K562 (cell line): Measurements from ENCODE around the gene GADL1. TPM values are rescaled to one million over a fixed set of nuclear protein-coding genes. Genes with fewer than 3 reads are reported as not detected.

Experiments
- ATAC-seq: fragments of 200-7000 bp; cut with Tn5 transposase; 3 replicates; pipeline ENCODE4 v1.9.1; 2020; ENCODE audit warnings: moderate library complexity
- BruUV-seq: library from RNA; stranded (reverse); fragments of 400-500 nt; replicated peaks from 2 replicates; lab custom pipeline; 2021; lab: Mats Ljungman, UMichigan
- CTCF ChIA-PET: fragments of 300-600 bp; formaldehyde crosslinking; extraction: SDS; loops from one replicate; lab custom pipeline; 2021; ENCODE audit warnings: low intra/inter-chr PET ratio; lab: Yijun Ruan, JAX
- POLR2A ChIA-PET: fragments of 300-600, 350-650 bp; sonication (Branson Sonifier 250); formaldehyde crosslinking; extraction: SDS; loops from one replicate; lab custom pipeline; 2021; ENCODE audit warnings: antibody characterized with exemption, inconsistent platforms; lab: Yijun Ruan, JAX
- DNase-seq, 4 experiments: peaks; one replicate each; pipeline versions ENCODE4 v3.0.0 to v3.0.0-alpha.2; 2011 to 2018; ENCODE audit warnings: low spot score in 3 of 4, mixed read lengths in 3 of 4; ENCODE audit errors: extremely low read depth in 1 of 4
- FAIRE-seq: peaks from 2 replicates; lab custom pipeline; 2011; peaks lifted over from hg19 to GRCh38; lab: Jason Lieb, UNC
- H2AFZ ChIP-seq: 2 replicates; pipeline ENCODE4 v1.6.0; 2011; ENCODE audit warnings: low read depth, low read length, control low read depth, inconsistent platforms
- H3K27ac ChIP-seq: fragments of 200-600 bp; 3 replicates; pipeline ENCODE4 v1.8.0; 2011; ENCODE audit warnings: low read depth, mild to moderate bottlenecking, control low read depth, inconsistent platforms, low read length, moderate library complexity, mixed read lengths; ENCODE audit errors: extremely low read depth
- H3K27me3 ChIP-seq, 2 experiments: fragments of 300-600 bp in 1 of 2; 2 replicates in 1 of 2; 3 replicates in 1 of 2; pipeline versions ENCODE4 v1.6.0 to v1.8.0; 2011; ENCODE audit warnings: inconsistent platforms in 2 of 2, low read length in 2 of 2, mild to moderate bottlenecking in 1 of 2, mixed read lengths in 1 of 2, moderate library complexity in 1 of 2; ENCODE audit not compliant: control insufficient read depth in 2 of 2, insufficient read depth in 2 of 2
- H3K36me3 ChIP-seq: fragments of 300-600 bp; 3 replicates; pipeline ENCODE4 v1.8.0; 2011; ENCODE audit warnings: mild to moderate bottlenecking, low read length, inconsistent platforms; ENCODE audit not compliant: control insufficient read depth, insufficient read depth
- H3K4me1 ChIP-seq, 2 experiments: fragments of 200-600 bp in 1 of 2; replicated peaks in 1 of 2; 2 replicates in 1 of 2; 3 replicates in 1 of 2; pipeline versions ENCODE4 v1.5.1 to v1.8.0; 2011; ENCODE audit warnings: inconsistent platforms in 2 of 2, low read length in 2 of 2, mild to moderate bottlenecking in 1 of 2, mixed read lengths in 1 of 2, moderate library complexity in 1 of 2; ENCODE audit not compliant: control insufficient read depth in 2 of 2, insufficient read depth in 2 of 2
- H3K4me2 ChIP-seq: 2 replicates; pipeline ENCODE4 v1.6.1; 2011; ENCODE audit warnings: low read length, control low read depth, inconsistent platforms, mixed read lengths; ENCODE audit not compliant: insufficient read depth
- H3K4me3 ChIP-seq: fragments of 200-600 bp; sonication (generic), shearing (Covaris generic); 2 replicates; pipeline ENCODE4 v1.5.1; 2016; ENCODE audit warnings: control low read depth, inconsistent platforms
- H3K79me2 ChIP-seq: fragments of 200-600 bp; 3 replicates; pipeline ENCODE4 v1.8.0; 2011; ENCODE audit warnings: low read length, inconsistent platforms; ENCODE audit not compliant: control insufficient read depth, insufficient read depth
- H3K9ac ChIP-seq, 2 experiments: 2 replicates each; pipeline versions ENCODE4 v1.6.0 to v1.6.1; 2011; ENCODE audit warnings: low read depth in 2 of 2, low read length in 2 of 2, control low read depth in 1 of 2, inconsistent platforms in 1 of 2, mild to moderate bottlenecking in 1 of 2, mixed read lengths in 1 of 2; ENCODE audit not compliant: insufficient read depth in 1 of 2
- H3K9me1 ChIP-seq: one replicate; pipeline ENCODE4 v1.6.0; 2011; ENCODE audit warnings: inconsistent platforms, mild to moderate bottlenecking, low read length, moderate library complexity; ENCODE audit not compliant: control insufficient read depth, insufficient read depth
- H3K9me3 ChIP-seq: replicated peaks from 2 replicates; pipeline ENCODE4 v1.5.1; 2011; ENCODE audit warnings: low read depth, low read length, inconsistent platforms; ENCODE audit not compliant: control insufficient read depth, insufficient read depth
- H4K20me1 ChIP-seq: replicated peaks from 2 replicates; pipeline ENCODE4 v1.6.1; 2011; ENCODE audit warnings: low read length, inconsistent platforms, mixed read lengths; ENCODE audit not compliant: control insufficient read depth, insufficient read depth
- ARNT ChIP-seq, 2 experiments: fragments of 450-650 bp; IDR thresholded peaks; 2 replicates each; pipeline ENCODE4 v1.6.1; 2016; ENCODE audit warnings: mild to moderate bottlenecking in 1 of 2
- MAFF ChIP-seq: IDR thresholded peaks from 2 replicates; pipeline ENCODE4 v1.6.1; 2012; ENCODE audit warnings: low read length, improper control_type of control experiment
- ZNF316 ChIP-seq: fragments of 450-650 bp; IDR thresholded peaks from 2 replicates; pipeline ENCODE4 v1.6.1; 2016
- WGBS: fragments of 100-300 bp; shearing (Covaris generic); methylation state at CpG from one replicate; pipeline ENCODE4 v1.1.6; 2016; ENCODE audit warnings: low coverage, mixed read lengths; ENCODE audit not compliant: insufficient coverage; ENCODE audit errors: missing lambda C conversion rate; 5-methylcytosine and 5-hydroxymethylcytosine counted together
- in situ Hi-C: fragments of 300-500 bp; cut with MboI; formaldehyde crosslinking; loops from 4 replicates; pipeline ENCODE4 v1.15.0; 2018; ENCODE audit warnings: inconsistent platforms, mixed read lengths
- intact Hi-C: fragments of 100-400 bp; cut with micrococcal nuclease; formaldehyde crosslinking; loops from 2 replicates; pipeline ENCODE4 v1.14.2; 2022
- polyA plus RNA-seq, 8 experiments: library from polyadenylated mRNA; depleted of rRNA in 4 of 8; stranded (reverse) in 5 of 8; unstranded in 3 of 8; fragments of >200 nt; fragmentation: Nextera tagmentation in 2 of 8; fragmentation: Illumina TruSeq in 1 of 8; extraction: Ambion mirVana in 2 of 8; extraction: Trizol in 1 of 8; gene quantifications; 2 replicates each; pipeline versions ENCODE4 v1.2.1 to v1.2.3, GENCODE V29; 2011 to 2014; ENCODE audit warnings: inconsistent platforms in 1 of 8, missing spikeins in 1 of 8
- total RNA-seq, 7 experiments: library from RNA; depleted of rRNA in 6 of 7; stranded (reverse); fragments of >200 nt in 6 of 7; fragmentation: Illumina TruSeq in 2 of 7; extraction: Trizol in 2 of 7; gene quantifications; 2 replicates each; pipeline versions ENCODE4 v1.2.1 to v1.2.3, GENCODE V29; 2011 to 2021; ENCODE audit warnings: low replicate concordance in 1 of 7
- TF ChIP-seq, protein P1 (sequence below): fragments of 450-650 bp; conservative IDR thresholded peaks from 2 replicates; pipeline ENCODE4 v1.6.1; 2016; ENCODE audit warnings: missing genetic modification characterization, low read depth, mild to moderate bottlenecking, control low read depth, missing compliant biosample characterization

GADL1 gene
- total and polyA plus RNA-seq, 9 of the 15 experiments (the other 6 are each of a cell fraction or from before 2014, with no cell fraction given) = 0.07 TPM; not detected in 8

DNA sequence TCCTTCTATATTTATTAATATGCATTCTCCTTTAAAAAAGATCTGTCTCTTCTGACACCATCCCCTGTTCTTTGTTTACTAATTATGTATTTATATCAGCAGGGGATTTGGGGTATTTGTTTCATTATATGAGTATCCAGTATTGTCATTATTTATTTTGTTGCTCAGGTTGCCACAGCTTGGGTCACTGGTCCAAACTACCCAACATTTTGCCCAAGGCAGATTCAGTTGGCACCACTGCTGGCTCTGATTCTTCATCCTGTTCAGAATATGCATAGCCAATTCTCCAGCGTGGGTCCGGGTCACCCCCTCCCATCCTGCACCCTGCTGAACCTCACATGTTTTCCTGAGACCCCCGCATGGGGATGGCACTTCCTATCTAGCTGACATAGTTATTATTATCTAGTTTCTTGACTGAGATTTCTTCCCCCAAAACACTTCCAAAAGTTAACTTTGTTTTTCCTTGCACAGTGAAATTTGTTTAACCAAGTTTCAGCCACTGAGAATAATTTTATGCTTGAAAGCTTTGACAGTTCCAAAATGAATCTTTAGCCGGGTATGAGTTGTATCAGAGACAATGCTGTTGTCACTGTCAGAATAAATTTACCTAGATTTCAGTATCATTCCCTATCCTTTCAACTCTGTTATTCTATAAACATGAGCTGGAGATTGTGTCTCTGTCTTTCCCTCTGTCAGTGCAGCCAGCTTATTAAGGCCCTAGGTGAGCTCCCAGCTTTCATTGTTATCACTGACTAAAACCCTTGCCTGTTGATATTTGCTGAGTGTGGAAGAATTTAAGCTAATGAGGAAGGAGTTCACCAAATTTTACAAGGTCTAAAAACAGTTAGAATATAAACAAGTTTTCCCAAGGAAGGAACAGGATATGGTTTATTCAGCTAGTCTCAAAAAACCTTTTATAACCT is 217.8 kb downstream of the GADL1 start:
- FAIRE-seq (no peak), ATAC-seq (no peak), DNase-seq (no peak)
- TF ChIP-seq ZNF316 (peak; percentile 4; the same call in 1 of the 2 replicates), ARNT (IDR thresholded peaks at IDR 0.05) (no peak), MAFF (0 out of 2 replicates have a peak, but pooled peaks have one; percentile 6)
- TF ChIP-seq, protein P1, sequence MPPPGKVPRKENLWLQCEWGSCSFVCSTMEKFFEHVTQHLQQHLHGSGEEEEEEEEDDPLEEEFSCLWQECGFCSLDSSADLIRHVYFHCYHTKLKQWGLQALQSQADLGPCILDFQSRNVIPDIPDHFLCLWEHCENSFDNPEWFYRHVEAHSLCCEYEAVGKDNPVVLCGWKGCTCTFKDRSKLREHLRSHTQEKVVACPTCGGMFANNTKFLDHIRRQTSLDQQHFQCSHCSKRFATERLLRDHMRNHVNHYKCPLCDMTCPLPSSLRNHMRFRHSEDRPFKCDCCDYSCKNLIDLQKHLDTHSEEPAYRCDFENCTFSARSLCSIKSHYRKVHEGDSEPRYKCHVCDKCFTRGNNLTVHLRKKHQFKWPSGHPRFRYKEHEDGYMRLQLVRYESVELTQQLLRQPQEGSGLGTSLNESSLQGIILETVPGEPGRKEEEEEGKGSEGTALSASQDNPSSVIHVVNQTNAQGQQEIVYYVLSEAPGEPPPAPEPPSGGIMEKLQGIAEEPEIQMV (tag) = no peak
- Histone ChIP-seq H3K9me1 (no peaks in the 10 kb centered on the region), H3K9me3 (no peaks in the 10 kb centered on the region), H3K27ac (no peak overlapping the region), H3K79me2 (no peaks in the 10 kb centered on the region), H4K20me1 (no peaks in the 10 kb centered on the region), H3K27me3 (no peaks in the 10 kb centered on the region), H3K4me3 (no peak overlapping the region), H3K4me2 (no peak overlapping the region), H2AFZ (no peak overlapping the region), H3K4me1 (no peaks in the 10 kb centered on the region), H3K9ac (no peak overlapping the region), H3K36me3 (no peaks in the 10 kb centered on the region)
- ChIA-PET POLR2A (no interaction called here), CTCF (no interaction called here)
- in situ Hi-C loops = no loop called here
- no TSS peak for BruUV-seq
- WGBS = 2% methylated on average over 4 of the region's 4 CpGs
- intact Hi-C loops = no loop called here
